DOHH2 (cell line): ENCODE results near the gene ITPK1.

Experiments used
- H3F3A ChIP-seq: fragments of 200-600 bp; sonication (generic), shearing (Covaris generic); 2 replicates; pipeline ENCODE4 v1.6.0; 2016; ENCODE audit warnings: antibody characterized with exemption, mild to moderate bottlenecking; ENCODE audit not compliant: control insufficient read depth, insufficient read depth
- H3K27ac ChIP-seq: fragments of 200-600 bp; sonication (generic); 2 replicates; pipeline ENCODE4 v1.5.1; 2014; ENCODE audit warnings: low read depth, mild to moderate bottlenecking, low read length, moderate library complexity
- H3K27me3 ChIP-seq: fragments of 200-600 bp; sonication (generic); 2 replicates; pipeline ENCODE4 v1.6.1; 2014; ENCODE audit warnings: mild to moderate bottlenecking, low read length, mixed read lengths; ENCODE audit not compliant: control insufficient read depth
- H3K36me3 ChIP-seq: fragments of 200-600 bp; sonication (generic); 2 replicates; pipeline ENCODE4 v1.6.1; 2014; ENCODE audit warnings: mild to moderate bottlenecking, low read length, moderate library complexity, mixed read lengths; ENCODE audit not compliant: control insufficient read depth
- H3K4me1 ChIP-seq: fragments of 200-600 bp; sonication (generic); 2 replicates; pipeline ENCODE4 v1.6.1; 2014; ENCODE audit warnings: mild to moderate bottlenecking, low read length, mixed read lengths; ENCODE audit not compliant: control insufficient read depth
- H3K4me2 ChIP-seq: fragments of 200-600 bp; sonication (generic); 2 replicates; pipeline ENCODE4 v1.6.0; 2014; ENCODE audit warnings: mild to moderate bottlenecking, low read length, moderate library complexity
- H3K4me3 ChIP-seq: fragments of 200-600 bp; sonication (generic); 2 replicates; pipeline ENCODE4 v1.5.1; 2014; ENCODE audit warnings: mild to moderate bottlenecking, low read length, mixed read lengths
- H3K79me2 ChIP-seq: fragments of 200-600 bp; sonication (generic); 2 replicates; pipeline ENCODE4 v1.6.1; 2014; ENCODE audit warnings: mild to moderate bottlenecking, low read length, mixed read lengths; ENCODE audit not compliant: control insufficient read depth
- H3K9me2 ChIP-seq: fragments of 200-600 bp; sonication (generic); replicated peaks from 2 replicates; pipeline ENCODE4 v1.6.1; 2014; ENCODE audit warnings: mild to moderate bottlenecking, low read length, mixed read lengths; ENCODE audit not compliant: control insufficient read depth
- H3K9me3 ChIP-seq: fragments of 200-600 bp; sonication (generic); 2 replicates; pipeline ENCODE4 v1.6.1; 2014; ENCODE audit warnings: antibody characterized with exemption, low read length, mixed read lengths; ENCODE audit not compliant: control insufficient read depth, insufficient read depth
- H4K20me1 ChIP-seq: fragments of 200-600 bp; sonication (generic); 2 replicates; pipeline ENCODE4 v1.6.0; 2014; ENCODE audit warnings: low read depth, mild to moderate bottlenecking, antibody characterized with exemption, low read length, moderate library complexity; ENCODE audit not compliant: control insufficient read depth, insufficient read depth
- EZH2phosphoT487 ChIP-seq: fragments of 200-600 bp; sonication (generic); IDR thresholded peaks from 2 replicates; pipeline ENCODE4 v1.6.1; 2017; ENCODE audit warnings: borderline replicate concordance, mild to moderate bottlenecking, antibody characterized with exemption, low read length, moderate library complexity, mixed read lengths
- TF ChIP-seq, protein P1 (sequence below): fragments of 200-600 bp; sonication (generic); IDR thresholded peaks from one replicate; pipeline ENCODE4 v1.5.1; 2014; ENCODE audit warnings: antibody characterized with exemption, mild to moderate bottlenecking, low read depth, low read length; ENCODE audit not compliant: poor library complexity, severe bottlenecking

Gene ITPK1

GRCh38 chr14:93007225-93007997, 108.3 kb downstream of the ITPK1 start:
- Histone ChIP-seq H3K4me2 (no peak overlapping the region), H4K20me1 (no peaks in the 10 kb centered on the region), H3K4me1 (0 out of 2 replicates have a peak, but pooled peaks cover 2% of the 10 kb centered on the region), H3K4me3 (no peak overlapping the region), H3K27ac (no peak overlapping the region), H3F3A (no peaks in the 10 kb centered on the region), H3K36me3 (no peaks in the 10 kb centered on the region), H3K27me3 (no peaks in the 10 kb centered on the region), H3K9me2 (no peaks in the 10 kb centered on the region), H3K9me3 (no peaks in the 10 kb centered on the region), H3K79me2 (no peaks in the 10 kb centered on the region)
- TF ChIP-seq, protein P1, sequence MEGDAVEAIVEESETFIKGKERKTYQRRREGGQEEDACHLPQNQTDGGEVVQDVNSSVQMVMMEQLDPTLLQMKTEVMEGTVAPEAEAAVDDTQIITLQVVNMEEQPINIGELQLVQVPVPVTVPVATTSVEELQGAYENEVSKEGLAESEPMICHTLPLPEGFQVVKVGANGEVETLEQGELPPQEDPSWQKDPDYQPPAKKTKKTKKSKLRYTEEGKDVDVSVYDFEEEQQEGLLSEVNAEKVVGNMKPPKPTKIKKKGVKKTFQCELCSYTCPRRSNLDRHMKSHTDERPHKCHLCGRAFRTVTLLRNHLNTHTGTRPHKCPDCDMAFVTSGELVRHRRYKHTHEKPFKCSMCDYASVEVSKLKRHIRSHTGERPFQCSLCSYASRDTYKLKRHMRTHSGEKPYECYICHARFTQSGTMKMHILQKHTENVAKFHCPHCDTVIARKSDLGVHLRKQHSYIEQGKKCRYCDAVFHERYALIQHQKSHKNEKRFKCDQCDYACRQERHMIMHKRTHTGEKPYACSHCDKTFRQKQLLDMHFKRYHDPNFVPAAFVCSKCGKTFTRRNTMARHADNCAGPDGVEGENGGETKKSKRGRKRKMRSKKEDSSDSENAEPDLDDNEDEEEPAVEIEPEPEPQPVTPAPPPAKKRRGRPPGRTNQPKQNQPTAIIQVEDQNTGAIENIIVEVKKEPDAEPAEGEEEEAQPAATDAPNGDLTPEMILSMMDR = no peak
- no peak for TF ChIP-seq EZH2phosphoT487

- Histone ChIP-seq H4K20me1 (no peaks in the 10 kb centered on the region), H3K4me3 (no peak overlapping the region), H3K4me1 (0 out of 2 replicates have a peak, but pooled peaks cover 2% of the 10 kb centered on the region), H3K36me3 (no peaks in the 10 kb centered on the region), H3K79me2 (no peaks in the 10 kb centered on the region), H3K27ac (no peak overlapping the region), H3K9me3 (no peaks in the 10 kb centered on the region), H3K4me2 (no peak overlapping the region), H3F3A (no peaks in the 10 kb centered on the region), H3K9me2 (no peaks in the 10 kb centered on the region), H3K27me3 (no peaks in the 10 kb centered on the region)
- no peak for TF ChIP-seq EZH2phosphoT487
- TF ChIP-seq, protein P1 = no peak
These were observed 109.1 kb downstream of the ITPK1 start for GRCh38 chr14:93006567-93007051.

DNA sequence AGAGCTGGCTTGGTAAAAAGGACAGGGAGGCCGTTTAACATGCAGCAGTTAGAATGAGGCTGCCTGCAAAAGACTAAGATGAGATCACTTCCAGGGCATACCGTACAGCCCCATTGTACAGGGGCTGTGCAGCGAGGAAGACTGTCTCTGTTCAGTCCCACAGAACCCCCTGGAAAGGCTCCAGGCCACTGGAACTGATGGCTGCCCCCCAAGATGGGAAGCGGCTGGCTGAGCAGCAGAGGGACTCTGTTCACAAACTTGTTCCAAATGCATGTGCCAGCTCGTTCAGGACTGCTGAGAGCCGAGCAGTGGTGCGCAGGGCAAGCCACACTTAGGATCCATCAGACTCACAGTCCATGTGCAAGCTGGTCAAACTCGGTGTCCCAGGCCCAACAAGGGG, 109.9 kb downstream of the ITPK1 start:
- TF ChIP-seq, protein P1 = no peak
- TF ChIP-seq EZH2phosphoT487 = no peak
- no peaks in the 10 kb centered on the region for H3K36me3 ChIP-seq
- no peaks in the 10 kb centered on the region for H3F3A ChIP-seq
- H3K4me2 ChIP-seq = no peak overlapping the region
- H3K27ac ChIP-seq = no peak overlapping the region
- H3K27me3 ChIP-seq = no peaks in the 10 kb centered on the region
- no peak overlapping the region for H3K4me3 ChIP-seq
- H4K20me1 ChIP-seq = no peaks in the 10 kb centered on the region
- H3K79me2 ChIP-seq = no peaks in the 10 kb centered on the region
- no peaks in the 10 kb centered on the region for H3K9me3 ChIP-seq
- H3K9me2 ChIP-seq = no peaks in the 10 kb centered on the region
- H3K4me1 ChIP-seq = 0 out of 2 replicates have a peak, but pooled peaks cover 2% of the 10 kb centered on the region
